Progenitor cell of endocrine pancreas (in vitro differentiated cells): ENCODE measurements around the gene TKT. TPM values are rescaled to one million over a fixed set of nuclear protein-coding genes. Genes with fewer than 3 reads are reported as not detected.

Experiments used
- DNase-seq: peaks from one replicate; pipeline ENCODE4 v3.0.0; 2021; ENCODE audit warnings: low spot score; ENCODE audit not compliant: unreplicated experiment
- H3K27ac Mint-ChIP-seq: 2 replicates; pipeline ENCODE4 v1.8.0; 2021; ENCODE audit warnings: mild to moderate bottlenecking, moderate library complexity, mixed read lengths
- H3K27me3 Mint-ChIP-seq: 2 replicates; pipeline ENCODE4 v1.8.0; 2021; ENCODE audit warnings: mixed read lengths
- H3K36me3 Mint-ChIP-seq: 2 replicates; pipeline ENCODE4 v1.8.0; 2022; ENCODE audit warnings: mixed read lengths; ENCODE audit not compliant: insufficient read depth
- H3K4me1 Mint-ChIP-seq: 2 replicates; pipeline ENCODE4 v1.8.0; 2021; ENCODE audit warnings: low read depth, mixed read lengths
- H3K4me3 Mint-ChIP-seq: 2 replicates; pipeline ENCODE4 v1.8.0; 2021; ENCODE audit warnings: low read depth, mild to moderate bottlenecking, moderate library complexity, mixed read lengths
- H3K9me3 Mint-ChIP-seq: 2 replicates; pipeline ENCODE4 v1.8.0; 2021; ENCODE audit warnings: low read depth, mixed read lengths
- total RNA-seq: library from RNA; stranded (reverse); gene quantifications from 2 replicates; pipeline ENCODE4 v1.2.1, GENCODE V29; 2021
- TF ChIP-seq, protein P1 (sequence below): fragments of 200-600 bp; sonication (generic); IDR thresholded peaks from one replicate; pipeline ENCODE4 v1.5.0; 2021; ENCODE audit warnings: antibody characterized with exemption, mild to moderate bottlenecking; ENCODE audit not compliant: unreplicated experiment

TKT gene
- total RNA-seq, 1 donor from 2014 or later = 250 TPM

DNA sequence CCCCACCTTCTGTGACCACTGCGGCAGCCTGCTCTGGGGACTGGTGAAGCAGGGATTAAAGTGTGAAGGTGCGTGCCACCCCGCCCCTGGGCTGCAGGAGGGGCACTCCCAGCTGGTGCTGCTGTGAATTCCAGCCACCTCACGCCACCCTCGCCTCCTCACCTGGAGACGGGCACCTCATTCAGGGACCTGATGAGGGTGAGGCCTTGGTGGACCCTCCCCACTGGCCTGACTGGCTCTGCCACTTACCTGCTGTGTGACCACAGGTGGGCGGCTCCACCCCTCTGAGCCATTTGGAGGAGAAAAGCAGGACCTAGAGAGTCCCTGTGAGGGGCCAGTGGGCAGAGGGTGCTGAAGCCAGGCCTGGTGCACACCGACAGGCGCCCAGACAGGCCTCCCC, 72.3 kb downstream of the TKT start:
- DNase-seq = no peak
- H3K4me1 Mint-ChIP-seq = no peaks in the 10 kb centered on the region
- no peaks in the 10 kb centered on the region for H3K9me3 Mint-ChIP-seq
- H3K36me3 Mint-ChIP-seq = peaks cover 5% of the 10 kb centered on the region
- no peaks in the 10 kb centered on the region for H3K27me3 Mint-ChIP-seq
- no peak overlapping the region for H3K27ac Mint-ChIP-seq
- TF ChIP-seq, protein P1, sequence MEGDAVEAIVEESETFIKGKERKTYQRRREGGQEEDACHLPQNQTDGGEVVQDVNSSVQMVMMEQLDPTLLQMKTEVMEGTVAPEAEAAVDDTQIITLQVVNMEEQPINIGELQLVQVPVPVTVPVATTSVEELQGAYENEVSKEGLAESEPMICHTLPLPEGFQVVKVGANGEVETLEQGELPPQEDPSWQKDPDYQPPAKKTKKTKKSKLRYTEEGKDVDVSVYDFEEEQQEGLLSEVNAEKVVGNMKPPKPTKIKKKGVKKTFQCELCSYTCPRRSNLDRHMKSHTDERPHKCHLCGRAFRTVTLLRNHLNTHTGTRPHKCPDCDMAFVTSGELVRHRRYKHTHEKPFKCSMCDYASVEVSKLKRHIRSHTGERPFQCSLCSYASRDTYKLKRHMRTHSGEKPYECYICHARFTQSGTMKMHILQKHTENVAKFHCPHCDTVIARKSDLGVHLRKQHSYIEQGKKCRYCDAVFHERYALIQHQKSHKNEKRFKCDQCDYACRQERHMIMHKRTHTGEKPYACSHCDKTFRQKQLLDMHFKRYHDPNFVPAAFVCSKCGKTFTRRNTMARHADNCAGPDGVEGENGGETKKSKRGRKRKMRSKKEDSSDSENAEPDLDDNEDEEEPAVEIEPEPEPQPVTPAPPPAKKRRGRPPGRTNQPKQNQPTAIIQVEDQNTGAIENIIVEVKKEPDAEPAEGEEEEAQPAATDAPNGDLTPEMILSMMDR = no peak
- no peak overlapping the region for H3K4me3 Mint-ChIP-seq

DNA sequence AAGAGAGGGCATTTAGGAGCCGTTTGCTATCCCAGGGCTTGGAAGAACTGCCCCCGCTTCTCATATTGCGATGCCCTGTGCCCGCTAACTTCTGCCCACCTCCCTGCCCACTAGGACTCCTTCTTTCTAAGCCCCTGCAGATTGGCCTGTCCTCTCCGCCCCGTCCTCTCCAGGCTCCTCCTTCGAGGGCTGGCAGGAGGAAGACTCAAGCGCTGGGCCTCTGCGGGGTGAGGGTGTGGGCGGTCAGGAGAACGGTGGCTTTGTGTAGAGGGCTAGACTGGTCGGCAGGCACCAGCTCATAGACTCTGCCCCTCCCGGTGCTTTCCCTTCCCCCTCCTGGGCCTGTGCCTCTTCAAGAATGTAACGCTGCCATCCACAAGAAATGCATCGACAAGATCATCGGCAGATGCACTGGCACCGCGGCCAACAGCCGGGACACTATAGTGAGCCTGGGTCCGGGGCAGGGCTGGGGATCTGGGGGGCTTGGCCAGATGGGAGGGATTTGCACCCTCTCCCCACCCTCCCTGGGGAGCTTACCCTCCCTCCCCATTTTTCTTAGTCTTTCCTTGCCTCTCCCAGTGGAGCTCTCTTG, 73.0 kb downstream of the TKT start:
- peaks cover 5% of the 10 kb centered on the region for H3K36me3 Mint-ChIP-seq
- H3K27me3 Mint-ChIP-seq = no peaks in the 10 kb centered on the region
- H3K9me3 Mint-ChIP-seq = no peaks in the 10 kb centered on the region

GRCh38 chr3:53181528-53181927, 74.3 kb downstream of the TKT start:
- Mint-ChIP-seq H3K9me3 (no peaks in the 10 kb centered on the region), H3K36me3 (peaks cover 5% of the 10 kb centered on the region), H3K27me3 (no peaks in the 10 kb centered on the region), H3K4me3 (no peak overlapping the region), H3K27ac (no peak overlapping the region), H3K4me1 (no peaks in the 10 kb centered on the region)
- TF ChIP-seq, protein P1 = no peak
- DNase-seq = no peak

More for the DNA sequence above, 73.0 kb downstream of the TKT start:
- DNase-seq = no peak
- H3K27ac Mint-ChIP-seq = no peak overlapping the region
- no peak overlapping the region for H3K4me3 Mint-ChIP-seq
- no peaks in the 10 kb centered on the region for H3K4me1 Mint-ChIP-seq
- TF ChIP-seq, protein P1 = no peak

DNA sequence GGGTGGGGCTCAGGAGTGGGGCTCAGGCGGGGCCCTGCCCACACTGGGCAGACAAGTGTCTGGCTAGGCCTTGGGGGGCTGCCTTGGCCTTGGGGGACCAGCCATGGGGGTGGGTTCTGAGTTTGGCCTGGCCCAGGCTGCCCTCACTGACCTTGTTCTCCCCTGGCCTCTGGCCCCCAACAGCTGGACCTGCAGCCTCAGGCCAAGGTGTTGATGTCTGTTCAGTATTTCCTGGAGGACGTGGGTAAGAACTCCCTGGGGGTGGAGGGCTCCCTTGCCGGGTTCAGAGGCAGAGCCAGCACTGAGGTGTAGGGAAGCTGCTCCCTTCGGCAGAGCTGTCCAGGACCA, 74.8 kb downstream of the TKT start:
- H3K27ac Mint-ChIP-seq = no peak overlapping the region
- H3K27me3 Mint-ChIP-seq = no peaks in the 10 kb centered on the region
- TF ChIP-seq, protein P1 = no peak
- no peaks in the 10 kb centered on the region for H3K9me3 Mint-ChIP-seq
- H3K36me3 Mint-ChIP-seq = peaks cover 5% of the 10 kb centered on the region
- no peak overlapping the region for H3K4me3 Mint-ChIP-seq
- no peak for DNase-seq
- H3K4me1 Mint-ChIP-seq = no peaks in the 10 kb centered on the region

DNA sequence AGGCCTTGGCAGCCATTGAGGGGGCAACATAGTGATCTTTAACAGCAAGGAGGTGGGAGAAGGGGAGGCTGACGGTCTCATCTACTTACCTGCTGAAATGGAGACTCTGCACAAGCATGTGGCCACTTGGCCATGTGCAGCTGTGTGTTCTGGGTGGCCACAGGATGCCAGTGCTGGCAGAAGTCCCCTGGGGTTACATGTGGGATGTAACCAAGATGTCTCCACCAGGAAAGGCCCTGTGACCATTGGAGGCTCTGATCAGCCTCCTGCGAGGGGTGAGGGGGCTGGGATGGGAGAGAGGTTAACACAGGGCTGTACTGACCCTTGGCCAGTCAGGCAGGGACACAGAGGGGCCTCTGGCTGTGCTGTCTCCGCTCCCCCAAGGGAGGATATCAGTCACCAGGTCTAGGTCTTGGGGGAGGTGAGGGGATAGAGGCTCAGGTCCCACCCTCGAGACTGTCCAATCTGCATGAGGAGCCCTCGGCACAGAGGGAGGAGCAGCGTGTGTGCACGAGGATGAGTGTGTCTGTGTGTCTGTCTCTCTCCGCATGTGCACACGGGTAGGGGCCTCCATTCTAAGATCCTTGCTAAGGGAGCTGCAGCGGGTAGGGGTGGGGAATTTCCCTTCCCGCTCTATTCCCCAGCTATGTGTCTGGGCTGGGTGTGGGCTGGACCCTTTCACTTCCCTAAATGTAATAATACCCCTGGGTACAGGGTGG, 75.4 kb downstream of the TKT start:
- DNase-seq = no peak
- Mint-ChIP-seq H3K9me3 (no peaks in the 10 kb centered on the region), H3K36me3 (peaks cover 5% of the 10 kb centered on the region), H3K27ac (no peak overlapping the region), H3K4me3 (no peak overlapping the region), H3K27me3 (no peaks in the 10 kb centered on the region), H3K4me1 (no peaks in the 10 kb centered on the region)
- TF ChIP-seq, protein P1 = no peak
